HG03064 (cell line): ENCODE measurements around the gene GJA5.
"Not testable (repeated sequence)": the region's sequence is repeated elsewhere in the genome, so short reads cannot be mapped to it uniquely, and the experiment has no call there.

Experiments used
- ATAC-seq: cut with Tn5 transposase; IDR thresholded peaks from one replicate; pipeline ENCODE4 v1.9.1; 2021; ENCODE audit warnings: low read depth; ENCODE audit not compliant: unreplicated experiment

GJA5 gene

DNA sequence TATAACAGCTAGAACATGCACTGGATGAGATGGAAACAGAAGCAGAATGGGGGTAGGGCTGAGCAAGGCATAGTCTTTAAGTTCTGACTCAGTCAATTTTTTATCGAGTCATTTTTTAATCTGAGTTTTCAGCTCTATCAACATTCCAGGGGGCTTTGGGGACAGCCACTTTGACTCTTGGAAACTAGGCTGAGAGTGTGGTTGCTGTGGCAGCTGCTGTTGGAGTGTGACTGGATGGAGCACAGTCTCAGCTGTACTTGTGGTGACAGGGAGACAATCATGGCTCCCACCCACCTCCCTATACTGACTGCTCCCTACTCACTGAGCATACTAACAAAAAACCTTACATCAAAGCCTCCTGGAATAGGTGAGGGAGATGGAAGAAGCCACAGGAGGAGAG is 25.0 kb downstream of the GJA5 start:
- ATAC-seq = no peak

DNA sequence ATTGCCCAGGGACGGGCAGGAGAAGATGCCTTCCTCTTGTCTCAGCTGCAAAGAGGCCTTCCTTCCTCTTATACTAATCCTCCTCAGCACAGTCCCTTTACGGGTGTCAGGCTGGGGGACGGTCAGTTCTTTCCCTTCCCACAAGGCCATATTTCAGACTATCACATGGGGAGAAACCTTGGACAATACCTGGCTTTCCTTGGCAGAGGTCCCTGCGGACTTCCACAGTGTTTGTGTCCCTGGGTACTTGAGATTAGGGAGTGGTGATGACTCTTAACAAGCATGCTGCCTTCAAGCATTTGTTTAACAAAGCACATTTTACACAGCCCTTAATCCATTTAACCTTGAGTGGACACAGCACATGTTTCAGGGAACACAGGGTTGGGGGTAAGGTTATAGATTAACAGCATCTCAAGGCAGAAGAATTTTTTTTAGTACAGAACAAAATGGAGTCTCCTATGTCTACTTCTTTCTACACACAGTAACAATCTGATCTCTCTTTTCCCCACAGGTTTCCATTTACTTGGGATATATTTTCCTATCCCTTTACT is 26.0 kb downstream of the GJA5 start:
- not testable (repeated sequence) for ATAC-seq

DNA sequence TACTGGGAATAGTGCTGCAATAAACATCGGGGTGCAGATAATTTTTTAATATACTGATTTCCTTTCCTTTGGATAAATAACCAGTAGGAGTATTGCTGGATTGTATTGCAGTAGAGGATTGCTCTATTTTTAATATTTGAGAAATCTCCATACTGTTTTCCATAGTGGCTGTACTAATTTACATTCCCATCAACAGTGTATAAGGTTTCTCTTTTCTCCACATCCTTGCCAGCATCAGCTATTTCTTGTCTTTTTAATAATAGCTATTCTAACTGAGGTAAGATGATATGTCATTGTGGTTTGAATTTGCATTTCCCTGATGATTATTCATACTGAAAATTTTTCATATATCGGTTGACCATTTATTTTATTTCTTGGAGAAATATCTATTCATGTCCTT is 31.1 kb downstream of the GJA5 start:
- ATAC-seq = no peak

DNA sequence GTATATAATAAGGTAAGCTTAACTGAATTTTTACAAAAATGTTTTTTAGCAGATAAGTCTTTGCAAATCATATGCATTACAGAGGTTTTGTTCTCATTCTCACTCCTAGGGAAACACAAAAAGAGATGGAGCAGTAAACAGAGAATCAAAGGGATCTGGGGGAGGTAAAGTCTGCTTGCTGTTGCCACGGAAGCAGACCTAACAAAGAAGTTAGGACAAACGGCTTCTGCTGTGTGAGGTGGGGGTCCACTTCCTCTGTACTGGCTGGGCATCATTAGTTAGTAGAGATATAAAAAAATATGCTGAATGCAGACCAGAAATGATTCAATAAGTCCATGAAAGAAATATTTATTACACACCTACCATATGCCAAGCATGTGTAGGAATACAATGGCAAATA is 34.2 kb downstream of the GJA5 start:
- no peak for ATAC-seq

DNA sequence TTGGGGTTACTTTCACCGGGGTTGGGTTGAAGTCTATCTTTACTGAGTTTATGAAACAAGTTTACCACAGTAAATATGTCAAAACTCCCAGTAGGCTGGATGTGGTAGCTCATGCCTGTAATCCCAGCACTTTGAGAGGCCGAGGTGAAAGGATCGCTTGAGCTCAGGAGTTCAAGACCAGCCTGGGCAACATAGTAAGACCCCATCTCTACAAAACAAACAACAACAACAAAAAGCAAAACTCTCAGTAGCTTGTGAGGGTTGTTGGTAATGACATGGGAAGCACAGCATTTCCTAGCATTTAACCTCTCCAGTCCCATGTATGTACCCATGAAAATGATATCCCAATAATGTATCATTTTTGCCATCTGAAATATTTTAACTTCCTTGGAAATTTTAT is 34.7 kb downstream of the GJA5 start:
- no peak for ATAC-seq

DNA sequence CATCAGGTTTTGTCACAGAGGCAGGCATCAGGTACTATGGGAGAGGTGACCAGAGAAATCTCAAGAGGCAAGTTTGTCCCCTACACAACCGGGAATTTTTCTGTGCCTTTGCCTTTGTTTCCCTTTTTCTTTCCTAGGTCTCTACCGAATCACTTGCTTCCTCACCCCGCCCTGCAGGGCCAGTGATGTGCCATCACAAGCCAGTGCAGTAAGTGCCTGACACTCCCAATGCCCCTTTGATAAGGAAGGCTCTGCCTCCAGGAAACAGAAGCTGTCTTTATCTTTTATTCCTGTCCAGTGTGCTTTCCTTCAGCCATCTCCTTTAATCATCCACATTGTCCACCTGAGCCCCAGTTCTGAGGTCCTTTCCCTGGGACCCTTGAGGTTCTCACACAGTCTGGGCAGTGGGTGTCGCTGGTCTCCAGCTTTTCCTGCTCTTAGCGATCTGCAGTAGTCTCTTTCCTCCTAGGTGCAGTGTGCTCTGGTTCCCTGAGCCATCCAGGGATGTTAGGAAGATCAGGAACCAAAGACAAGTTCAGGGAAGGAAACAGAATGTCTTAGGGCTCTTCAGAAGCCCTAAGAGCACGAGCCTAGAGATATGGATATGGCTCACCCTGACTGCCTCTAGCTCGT is 36.6 kb downstream of the GJA5 start:
- no peak for ATAC-seq

DNA sequence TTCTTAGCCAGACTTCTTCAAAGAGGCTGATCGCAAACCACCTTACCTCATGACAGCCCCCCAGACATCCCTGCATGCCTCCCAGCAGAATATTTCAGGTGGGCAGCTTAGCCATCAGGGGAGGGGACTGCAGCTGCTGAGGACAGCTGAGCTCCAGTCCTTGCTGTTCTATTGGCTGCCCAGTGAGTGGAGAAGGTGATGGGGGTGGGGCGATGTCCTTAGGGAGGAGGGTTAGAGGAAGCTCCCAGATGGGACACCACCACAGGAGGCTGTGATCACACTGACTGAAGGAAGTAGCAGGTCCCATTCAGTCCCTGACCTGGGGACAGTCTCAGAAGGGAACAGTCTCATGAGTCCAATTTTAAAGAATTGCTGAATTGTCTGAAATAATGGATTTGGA is 38.3 kb downstream of the GJA5 start:
- ATAC-seq = no peak

DNA sequence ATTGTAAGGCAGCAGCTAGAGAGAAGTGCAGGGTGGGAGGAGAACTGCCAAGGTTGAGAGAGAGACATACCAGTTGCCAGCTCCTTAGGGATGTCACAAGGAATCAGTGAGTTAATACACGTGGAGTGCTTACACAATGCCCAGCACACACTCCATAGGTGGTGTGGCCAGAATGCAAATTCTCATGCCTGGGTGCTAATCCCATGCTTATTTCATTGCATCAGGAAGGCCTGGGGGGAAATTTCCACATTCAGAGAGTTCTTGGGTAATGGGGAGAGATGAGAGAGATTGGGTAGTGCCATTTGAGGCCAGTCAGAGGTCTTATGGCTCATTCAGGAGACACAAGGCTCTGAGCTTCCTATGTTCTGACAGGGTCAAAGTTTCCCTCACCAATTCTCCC is 38.7 kb downstream of the GJA5 start:
- no peak for ATAC-seq

DNA sequence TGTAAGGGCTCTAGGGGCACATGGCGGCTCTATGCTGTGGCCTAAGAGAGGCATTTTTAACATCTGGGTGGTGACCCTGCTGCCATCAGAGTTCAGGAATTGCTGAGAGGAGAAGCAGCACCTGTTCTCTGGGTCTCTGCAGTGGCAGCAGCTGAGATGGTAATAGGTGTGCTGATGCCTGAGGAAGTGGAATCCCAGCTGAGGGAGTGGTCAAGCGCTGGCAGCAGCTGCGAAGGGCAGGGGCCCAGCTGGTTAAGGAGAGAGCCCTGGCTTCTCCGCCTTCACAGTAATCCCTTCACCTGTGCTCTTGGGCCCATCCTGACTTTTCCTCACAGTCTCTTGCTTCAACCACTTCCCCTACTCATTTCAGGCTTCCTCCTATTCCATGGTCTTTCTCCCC is 39.8 kb downstream of the GJA5 start:
- no peak for ATAC-seq

DNA sequence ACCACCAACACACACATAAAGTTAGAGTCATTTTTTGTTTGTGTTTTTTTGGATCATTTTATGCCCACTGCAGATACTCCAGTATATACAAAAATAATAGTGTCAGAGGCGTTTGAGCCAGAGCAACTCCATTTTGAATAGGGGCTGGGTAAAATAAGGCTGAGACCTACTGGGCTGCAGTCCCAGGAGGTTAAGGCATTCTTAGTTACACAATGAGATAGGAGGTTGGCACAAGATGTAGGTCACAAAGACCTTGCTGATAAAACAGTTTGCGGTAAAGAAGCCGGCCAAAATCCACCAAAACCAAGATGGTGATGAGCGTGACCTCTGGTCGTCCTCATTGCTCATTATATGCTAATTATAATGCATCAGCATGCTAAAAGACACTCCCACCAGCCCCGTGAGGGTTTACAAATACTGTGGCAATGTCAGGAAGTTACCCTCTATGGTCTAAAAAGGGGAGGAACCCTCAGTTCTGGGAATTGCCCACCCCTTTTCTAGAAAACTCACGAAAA is 40.6 kb downstream of the GJA5 start:
- no peak for ATAC-seq

DNA sequence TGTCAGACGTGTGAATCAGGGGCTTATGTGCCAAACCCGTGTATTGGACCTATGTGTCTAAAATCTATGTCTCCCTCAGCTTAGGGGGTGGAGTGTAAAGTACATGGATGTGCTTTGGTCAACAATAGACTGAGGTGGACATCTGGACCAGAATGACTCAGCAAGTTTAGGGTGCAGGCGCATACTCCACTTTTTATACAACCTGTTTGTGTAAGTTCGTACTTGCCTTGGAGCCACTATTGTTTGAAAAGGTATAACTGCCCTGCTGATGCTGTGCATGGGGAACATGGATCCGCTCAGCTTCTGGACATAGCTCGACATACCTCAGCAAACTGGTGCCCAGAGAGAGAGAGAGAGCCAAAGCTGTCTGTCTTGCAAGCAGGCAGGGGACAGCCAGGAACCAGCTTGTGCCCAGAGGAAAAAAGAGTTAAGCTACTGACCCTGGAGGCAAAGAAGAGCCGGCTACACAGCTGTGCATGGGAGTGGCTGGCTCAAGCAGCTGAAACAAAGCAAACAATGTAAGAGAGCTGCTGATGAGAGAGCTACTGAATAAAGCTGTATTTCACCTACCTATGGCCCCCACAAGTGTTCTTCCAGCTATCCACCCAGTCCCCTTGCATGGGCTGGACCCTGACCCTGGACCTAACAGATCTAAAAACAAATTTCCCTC is 41.2 kb downstream of the GJA5 start:
- ATAC-seq = no peak

DNA sequence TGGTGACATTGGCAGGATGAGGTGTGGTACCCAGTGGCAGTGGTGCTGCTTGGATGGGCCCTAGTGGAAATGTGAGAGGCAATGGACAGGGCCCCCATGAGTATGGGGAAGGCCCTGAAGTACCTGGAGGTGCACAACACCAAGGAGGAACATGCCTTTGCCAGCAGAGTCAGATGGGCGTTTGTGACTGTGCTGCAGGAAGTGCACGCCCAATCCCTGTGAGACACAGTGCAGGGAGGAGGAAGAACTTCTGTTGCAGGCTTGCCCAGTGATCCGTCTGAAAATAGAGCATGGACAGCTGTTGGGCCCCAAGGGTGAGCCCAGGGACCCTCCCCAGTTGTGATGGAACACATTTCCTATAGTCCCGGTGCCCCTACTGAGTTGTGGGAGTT is 42.7 kb downstream of the GJA5 start:
- ATAC-seq = no peak

DNA sequence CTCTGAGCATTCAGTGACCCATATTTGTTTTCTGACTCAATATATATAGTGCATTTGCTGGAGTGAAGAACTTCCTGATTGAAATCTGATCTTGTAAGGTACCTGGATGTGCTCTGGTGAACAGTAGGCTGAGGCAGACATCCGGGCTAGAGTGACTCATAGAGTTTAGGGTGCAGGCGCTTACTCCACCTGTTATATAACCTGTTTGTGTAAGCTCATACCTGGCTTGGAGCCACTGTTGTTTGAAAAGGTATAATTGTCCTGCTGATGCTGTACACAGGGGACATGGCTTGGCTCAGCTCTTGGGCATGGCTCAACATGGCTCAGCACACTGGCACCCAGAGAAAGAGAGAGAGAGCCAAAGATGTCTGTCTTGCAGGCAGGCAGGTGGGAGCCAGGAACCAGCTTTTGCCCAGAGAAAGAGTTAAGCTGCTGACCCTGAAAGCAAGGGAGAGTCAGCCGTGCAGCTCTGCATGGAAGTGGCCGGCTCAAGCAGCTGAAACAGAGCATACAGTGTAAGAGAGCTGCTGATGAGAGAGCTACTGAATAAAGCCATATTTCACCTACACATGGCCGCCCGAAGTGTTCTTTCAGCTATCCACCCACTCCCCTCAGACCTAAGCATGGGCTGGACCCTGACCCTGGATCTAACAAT is 43.2 kb downstream of the GJA5 start:
- no peak for ATAC-seq

DNA sequence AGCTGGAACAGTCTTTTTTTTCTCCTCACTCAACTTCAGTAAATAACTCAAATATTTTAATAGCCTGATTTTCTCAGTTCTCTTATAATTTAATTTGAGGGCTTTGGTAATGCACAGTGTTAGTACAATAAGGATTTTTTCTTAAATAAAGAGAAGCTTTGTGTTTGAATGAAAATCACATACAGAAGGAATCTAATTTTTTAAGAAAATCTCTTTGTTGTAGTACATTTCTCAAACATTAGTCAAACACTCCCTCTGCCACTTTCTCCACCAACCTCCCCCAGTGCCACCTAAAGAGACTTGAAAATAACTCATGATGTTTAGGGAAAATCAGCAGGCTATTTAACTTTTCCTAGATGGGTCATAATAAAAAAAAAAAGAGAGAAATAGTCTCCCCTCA is 47.8 kb downstream of the GJA5 start:
- ATAC-seq = no peak
